Hematopoietic multipotent progenitor cell (in vitro differentiated cells): Measurements from ENCODE around the gene ABHD12B. TPM values are rescaled to one million over a fixed set of nuclear protein-coding genes. Genes with fewer than 3 reads are reported as not detected.

Experiments
- small RNA-seq: library from RNA; depleted of rRNA; stranded (forward); fragments of <200 nt; gene quantifications from one replicate; pipeline ENCODE3, GENCODE V24; 2012
- total RNA-seq: library from RNA; depleted of rRNA; stranded (reverse); fragments of >200 nt; gene quantifications from one replicate; pipeline ENCODE4 v1.2.3, GENCODE V29; 2012

ABHD12B gene
- total RNA-seq, 1 donor: 0.27 TPM

Small RNAs within 50 kb of the gene (small RNA-seq; reads per million reads assigned to genes)
- not detected for gene RF00593

Other genes starting within 250 kb of the ABHD12B start
- 10.5 TPM for gene SAV1, start 203.7 kb upstream of the ABHD12B start, total RNA-seq
- 34.2 TPM for gene NIN, start 40.9 kb upstream of the ABHD12B start, total RNA-seq
- 78.1 TPM for gene PYGL, start 72.4 kb downstream of the ABHD12B start, total RNA-seq
- 3.2 TPM for gene TRIM9, start 223.1 kb downstream of the ABHD12B start, total RNA-seq